Endodermal cell (in vitro differentiated cells): ENCODE results near the gene FRRS1L. TPM values are rescaled to one million over a fixed set of nuclear protein-coding genes. Genes with fewer than 3 reads are reported as not detected.

Experiments
- DNase-seq: peaks from one replicate; pipeline ENCODE4 v3.0.0-alpha.2; 2017
- H3K27ac ChIP-seq: 2 replicates; pipeline ENCODE4 v1.5.1; 2013; ENCODE audit warnings: mild to moderate bottlenecking, low read depth, low read length, moderate library complexity
- H3K27me3 ChIP-seq: 2 replicates; pipeline ENCODE4 v1.6.1; 2013; ENCODE audit warnings: mild to moderate bottlenecking, low read length, moderate library complexity; ENCODE audit not compliant: insufficient read depth, control insufficient read depth, poor library complexity, severe bottlenecking
- H3K36me3 ChIP-seq: 2 replicates; pipeline ENCODE4 v1.7.0; 2013; ENCODE audit warnings: mild to moderate bottlenecking, low read length, moderate library complexity; ENCODE audit not compliant: control insufficient read depth, insufficient read depth
- H3K4me1 ChIP-seq: one replicate; pipeline ENCODE4 v1.7.0; 2013; ENCODE audit warnings: low read length; ENCODE audit not compliant: control insufficient read depth, insufficient read depth
- H3K4me3 ChIP-seq: 2 replicates; pipeline ENCODE4 v1.5.1; 2013; ENCODE audit warnings: mild to moderate bottlenecking, low read length, moderate library complexity
- H3K9ac ChIP-seq: 2 replicates; pipeline ENCODE4 v1.6.1; 2013; ENCODE audit warnings: mild to moderate bottlenecking, low read length, moderate library complexity; ENCODE audit not compliant: poor library complexity, severe bottlenecking; ENCODE audit errors: extremely low read depth
- H3K9me3 ChIP-seq: 2 replicates; pipeline ENCODE4 v1.6.1; 2013; ENCODE audit warnings: mild to moderate bottlenecking, low read length, moderate library complexity; ENCODE audit not compliant: control insufficient read depth
- H3K27ac Mint-ChIP-seq: 2 replicates; pipeline ENCODE4 v1.8.0; 2020; ENCODE audit warnings: mixed read lengths
- H3K27me3 Mint-ChIP-seq: 2 replicates; pipeline ENCODE4 v1.8.0; 2021; ENCODE audit warnings: mild to moderate bottlenecking, mixed read lengths; ENCODE audit not compliant: insufficient read depth
- H3K36me3 Mint-ChIP-seq: 2 replicates; pipeline ENCODE4 v1.8.0; 2020; ENCODE audit warnings: low read depth, mixed read lengths
- H3K4me1 Mint-ChIP-seq: 2 replicates; pipeline ENCODE4 v1.8.0; 2020; ENCODE audit warnings: mixed read lengths
- H3K4me3 Mint-ChIP-seq: 2 replicates; pipeline ENCODE4 v1.8.0; 2020; ENCODE audit warnings: mild to moderate bottlenecking, moderate library complexity, mixed read lengths
- H3K9me3 Mint-ChIP-seq: 2 replicates; pipeline ENCODE4 v1.8.0; 2020; ENCODE audit warnings: mild to moderate bottlenecking, mixed read lengths
- CTCF ChIP-seq: fragments of 200-600 bp; sonication (generic); conservative IDR thresholded peaks from 2 replicates; pipeline ENCODE4 v1.5.0; 2021; ENCODE audit warnings: antibody characterized with exemption, mild to moderate bottlenecking
- WGBS, 2 experiments: methylation state at CpG; one replicate each; pipeline versions ENCODE4 v1.1.5 to v1.1.7; 2013; ENCODE audit warnings: missing lambda C conversion rate in 2 of 2, mixed read lengths in 1 of 2; ENCODE audit not compliant: insufficient coverage in 1 of 2, insufficient read length in 1 of 2; 5-methylcytosine and 5-hydroxymethylcytosine counted together
- total RNA-seq, 2 donors: library from RNA; stranded (reverse); fragmentation: NEBNext Ultra II Directional in 1 of 2; extraction: Animal tissue kit (Norgen Biotek cat#: 25700) in 1 of 2; gene quantifications; 2 replicates in 1 of 2; 3 replicates in 1 of 2; pipeline ENCODE4 v1.2.1, GENCODE V29; 2021

The FRRS1L gene
- total RNA-seq, 2 donors from 2014 or later, result 1.5 to 1.8 TPM

- Mint-ChIP-seq H3K4me1 (no peaks in the 10 kb centered on the region), H3K27me3 (peaks cover 9% of the 10 kb centered on the region), H3K27ac (no peak overlapping the region)
These were observed 8.4 kb downstream of the FRRS1L start for GRCh38 chr9:109158651-109159050.

GRCh38 chr9:109156708-109157107 lies 10.3 kb downstream of the FRRS1L start:
- no peak overlapping the region for H3K9ac ChIP-seq
- no peaks in the 10 kb centered on the region for H3K27me3 ChIP-seq
- peaks cover 13% of the 10 kb centered on the region for H3K9me3 ChIP-seq
- H3K4me3 ChIP-seq, result no peak overlapping the region
- no peak overlapping the region for H3K27ac Mint-ChIP-seq
- H3K4me1 ChIP-seq, result peaks cover 3% of the 10 kb centered on the region
- H3K9me3 Mint-ChIP-seq, result peaks cover 27% of the 10 kb centered on the region
- H3K27me3 Mint-ChIP-seq, result peaks cover 7% of the 10 kb centered on the region
- WGBS, 2 experiments, result 64 to 83% methylated on average over 4 to 7 of the region's 8 CpGs
- no peak overlapping the region for H3K27ac ChIP-seq
- H3K4me1 Mint-ChIP-seq, result no peaks in the 10 kb centered on the region
- no peak overlapping the region for H3K4me3 Mint-ChIP-seq
- no peak for TF ChIP-seq CTCF
- H3K36me3 ChIP-seq, result no peaks in the 10 kb centered on the region
- H3K36me3 Mint-ChIP-seq, result no peaks in the 10 kb centered on the region
- DNase-seq, result no peak

More at GRCh38 chr9:109158651-109159050, 8.4 kb downstream of the FRRS1L start:
- H3K9me3 ChIP-seq, result peaks cover 3% of the 10 kb centered on the region
- Mint-ChIP-seq H3K9me3 (peaks cover 11% of the 10 kb centered on the region), H3K36me3 (no peaks in the 10 kb centered on the region), H3K4me3 (no peak overlapping the region)
- H3K4me3 ChIP-seq, result no peak overlapping the region
- H3K9ac ChIP-seq, result no peak overlapping the region
- no peak overlapping the region for H3K27ac ChIP-seq
- no peak for TF ChIP-seq CTCF
- no peak for DNase-seq
- H3K4me1 ChIP-seq, result peaks cover 3% of the 10 kb centered on the region
- peaks cover 15% of the 10 kb centered on the region for H3K27me3 ChIP-seq
- H3K36me3 ChIP-seq, result no peaks in the 10 kb centered on the region

GRCh38 chr9:109150925-109151545 lies 16.0 kb downstream of the FRRS1L start:
- Histone ChIP-seq H3K27ac (no peak overlapping the region), H3K9ac (no peak overlapping the region), H3K36me3 (no peaks in the 10 kb centered on the region), H3K4me1 (no peaks in the 10 kb centered on the region), H3K9me3 (peaks cover 16% of the 10 kb centered on the region), H3K27me3 (no peaks in the 10 kb centered on the region), H3K4me3 (no peak overlapping the region)
- H3K36me3 Mint-ChIP-seq, result no peaks in the 10 kb centered on the region
- 91% methylated on average over 2 of the region's 3 CpGs; no CpG with 5 or more reads in 1 of the 2 experiments for WGBS, 2 experiments
- no peaks in the 10 kb centered on the region for H3K4me1 Mint-ChIP-seq
- H3K27me3 Mint-ChIP-seq, result peaks cover 8% of the 10 kb centered on the region
- no peak overlapping the region for H3K4me3 Mint-ChIP-seq
- no peak for DNase-seq
- H3K9me3 Mint-ChIP-seq, result peaks cover 29% of the 10 kb centered on the region
- no peak for TF ChIP-seq CTCF
- H3K27ac Mint-ChIP-seq, result no peak overlapping the region
